ENCODE measurements around the gene NISCH. TPM values are rescaled to one million over a fixed set of nuclear protein-coding genes. Genes with fewer than 3 reads are reported as not detected.

NISCH gene
- polyA plus RNA-seq, 3 donors: 9.7 to 106 (median 13.1) TPM

- peaks cover 40% of the 10 kb centered on the region for H3K79me2 ChIP-seq (ENCODE audit: insufficient read depth, low read length)
- peaks cover 22 to 25% of the 10 kb centered on the region in 2 donors for H3K4me1 ChIP-seq (ENCODE audit: control insufficient read depth in 1 of 2, insufficient read depth in 2 of 2, low read length in 2 of 2)
- no peak for DNase-seq
- H4K20me1 ChIP-seq (ENCODE audit: insufficient read depth, low read length): peaks cover 13% of the 10 kb centered on the region
- peak overlapping the region in 1 of 2 donors; percentile 31 for H3K27ac ChIP-seq (ENCODE audit: low read depth in 1 of 2, low read length in 2 of 2)
- H3K27me3 ChIP-seq (ENCODE audit: control insufficient read depth in 2 of 2, insufficient read depth in 2 of 2, low read length in 2 of 2): no peaks in the 10 kb centered on the region
- intact Hi-C loops (cut with micrococcal nuclease): loop anchor here in 1 of 2 donors (10.0 kb wide), 1 partner anchor 122 kb away; the partner anchor contains the start of gene GLYCTK
- Mint-ChIP-seq H3K4me1 (peaks cover 27% of the 10 kb centered on the region), H3K4me3 (no peak overlapping the region), H3K27me3 (ENCODE audit: low read depth in 3 of 3) (no peaks in the 10 kb centered on the region), H3K9me3 (no peaks in the 10 kb centered on the region), H3K36me3 (peaks cover 64% of the 10 kb centered on the region in 2 donors), H3K27ac (peak overlapping the region in 3 of 7 donors; percentile 52 to 58 (median 57))
- no peak overlapping the region for H3K9ac ChIP-seq (ENCODE audit: insufficient read depth, low read length, poor library complexity, severe bottlenecking)
- H3K4me2 ChIP-seq (replicated peaks; ENCODE audit: extremely low read depth, low read length, poor library complexity, severe bottlenecking): no peak overlapping the region
- H3K9me3 ChIP-seq (replicated peaks in 1 of 2; ENCODE audit: control insufficient read depth in 1 of 2, insufficient read depth in 1 of 2, low read length in 2 of 2): no peaks in the 10 kb centered on the region
- TF ChIP-seq CTCF (IDR thresholded peaks at IDR 0.05): no peak
- peaks cover 61 to 63% of the 10 kb centered on the region in 2 donors for H3K36me3 ChIP-seq (replicated peaks in 1 of 2; ENCODE audit: control insufficient read depth in 1 of 2, insufficient read depth in 2 of 2, low read length in 2 of 2)
- 100% methylated on average over 16 of the region's 20 CpGs for WGBS (ENCODE audit: insufficient coverage)
- H3K4me3 ChIP-seq (replicated peaks in 1 of 3; ENCODE audit: low read depth in 2 of 3, low read length in 3 of 3): no peak overlapping the region
- H2AFZ ChIP-seq (ENCODE audit: insufficient read depth, low read depth, low read length, poor library complexity, severe bottlenecking): no peak overlapping the region
Measured at GRCh38 chr3:52406791-52407510, 48.5 kb upstream of the NISCH start.

GRCh38 chr3:52407779-52408178 lies 47.6 kb upstream of the NISCH start:
- H3K9me3 Mint-ChIP-seq: no peaks in the 10 kb centered on the region
- Histone ChIP-seq H3K4me3 (replicated peaks in 1 of 3; ENCODE audit: low read depth in 2 of 3, low read length in 3 of 3) (no peak overlapping the region), H3K27me3 (ENCODE audit: control insufficient read depth in 2 of 2, insufficient read depth in 2 of 2, low read length in 2 of 2) (no peaks in the 10 kb centered on the region), H3K27ac (ENCODE audit: low read depth in 1 of 2, low read length in 2 of 2) (peak overlapping the region in 1 of 2 donors; percentile 96), H3K9me3 (replicated peaks in 1 of 2; ENCODE audit: control insufficient read depth in 1 of 2, insufficient read depth in 1 of 2, low read length in 2 of 2) (no peaks in the 10 kb centered on the region), H3K4me1 (ENCODE audit: control insufficient read depth in 1 of 2, insufficient read depth in 2 of 2, low read length in 2 of 2) (peaks cover 30 to 34% of the 10 kb centered on the region in 2 donors), H3K36me3 (replicated peaks in 1 of 2; ENCODE audit: control insufficient read depth in 1 of 2, insufficient read depth in 2 of 2, low read length in 2 of 2) (peaks cover 53 to 55% of the 10 kb centered on the region in 2 donors), H4K20me1 (ENCODE audit: insufficient read depth, low read length) (peaks cover 16% of the 10 kb centered on the region), H3K4me2 (replicated peaks; ENCODE audit: extremely low read depth, low read length, poor library complexity, severe bottlenecking) (no peak overlapping the region), H3K79me2 (ENCODE audit: insufficient read depth, low read length) (peaks cover 48% of the 10 kb centered on the region), H2AFZ (ENCODE audit: insufficient read depth, low read depth, low read length, poor library complexity, severe bottlenecking) (no peak overlapping the region), H3K9ac (ENCODE audit: insufficient read depth, low read length, poor library complexity, severe bottlenecking) (no peak overlapping the region)
- H3K4me1 Mint-ChIP-seq: peaks cover 35% of the 10 kb centered on the region
- DNase-seq: no peak
- peaks cover 57 to 58% of the 10 kb centered on the region in 2 donors for H3K36me3 Mint-ChIP-seq
- TF ChIP-seq CTCF (IDR thresholded peaks at IDR 0.05): no peak
- H3K27ac Mint-ChIP-seq: peak overlapping the region in 1 of 7 donors; percentile 22
- H3K4me3 Mint-ChIP-seq: no peak overlapping the region
- 87% methylated on average over 3 of the region's 3 CpGs for WGBS (ENCODE audit: insufficient coverage)
- H3K27me3 Mint-ChIP-seq (ENCODE audit: low read depth in 3 of 3): peaks cover 0 to under 1% (median 0%) of the 10 kb centered on the region in 3 donors
- intact Hi-C loops (cut with micrococcal nuclease): loop anchor here in 1 of 2 donors (10.0 kb wide), 1 partner anchor 123 kb away; the partner anchor contains the start of gene GLYCTK

All from CD14-positive monocyte (primary cell).